PC-3 (cell line): ENCODE data around the gene CHAC1. TPM values are rescaled to one million over a fixed set of nuclear protein-coding genes. Genes with fewer than 3 reads are reported as not detected.

ENCODE experiments used
- ATAC-seq: fragments of 200-7000 bp; cut with Tn5 transposase; 2 replicates; pipeline ENCODE4 v1.9.1; 2020; ENCODE audit warnings: mild to moderate bottlenecking, moderate library complexity
- BruUV-seq: library from RNA; stranded (reverse); fragments of 400-500 nt; replicated peaks from 2 replicates; lab custom pipeline; 2021; lab: Mats Ljungman, UMichigan
- CTCF ChIA-PET: fragments of 300-600 bp; sonication (Branson Sonifier 250); formaldehyde crosslinking; loops from one replicate; lab custom pipeline; 2022; ENCODE audit warnings: antibody characterized with exemption; lab: Charles Lee
- POLR2A ChIA-PET: fragments of 300-600 bp; sonication (Branson Sonifier 250); formaldehyde crosslinking; loops from one replicate; lab custom pipeline; 2022; ENCODE audit warnings: antibody characterized with exemption; ENCODE audit not compliant: unreplicated experiment; lab: Charles Lee
- DNase-seq: peaks from one replicate; pipeline ENCODE4 v3.0.0-alpha.2; 2015
- H2AFZ ChIP-seq: fragments of 300-600 bp; sonication (generic); 2 replicates; pipeline ENCODE4 v1.6.0; 2016; ENCODE audit warnings: antibody characterized with exemption, low read length
- H3F3A ChIP-seq: fragments of 300-600 bp; sonication (generic); one replicate; pipeline ENCODE4 v1.6.0; 2017; ENCODE audit warnings: antibody characterized with exemption, low read length, control low read depth, mild to moderate bottlenecking; ENCODE audit not compliant: unreplicated experiment
- H3K27ac ChIP-seq: fragments of 300-600 bp; sonication (generic); 2 replicates; pipeline ENCODE4 v1.5.1; 2016; ENCODE audit warnings: mild to moderate bottlenecking, low read length
- H3K27me3 ChIP-seq: fragments of 300-600 bp; sonication (generic); 2 replicates; pipeline ENCODE4 v1.6.1; 2016; ENCODE audit warnings: low read length, mixed read lengths
- H3K36me3 ChIP-seq: fragments of 300-600 bp; sonication (generic); 2 replicates; pipeline ENCODE4 v1.6.1; 2016; ENCODE audit warnings: low read depth, mixed run types, low read length, mixed read lengths
- H3K4me1 ChIP-seq: fragments of 300-600 bp; sonication (generic); 2 replicates; pipeline ENCODE4 v1.5.1; 2016; ENCODE audit warnings: low read length; ENCODE audit not compliant: insufficient read depth
- H3K4me2 ChIP-seq: fragments of 300-600 bp; sonication (generic); 2 replicates; pipeline ENCODE4 v1.6.0; 2016; ENCODE audit warnings: low read length
- H3K4me3 ChIP-seq: fragments of 300-600 bp; sonication (generic); 2 replicates; pipeline ENCODE4 v1.5.1; 2016; ENCODE audit warnings: mild to moderate bottlenecking, low read length, mixed read lengths
- H3K79me2 ChIP-seq: fragments of 300-600 bp; sonication (generic); 2 replicates; pipeline ENCODE4 v1.6.1; 2017; ENCODE audit warnings: low read length, mixed read lengths
- H3K9ac ChIP-seq: fragments of 300-600 bp; sonication (generic); 2 replicates; pipeline ENCODE4 v1.6.0; 2016; ENCODE audit warnings: mild to moderate bottlenecking, low read length
- H3K9me2 ChIP-seq: fragments of 300-600 bp; sonication (generic); replicated peaks from 2 replicates; pipeline ENCODE4 v1.6.1; 2016; ENCODE audit warnings: mixed run types, low read length, mixed read lengths
- H3K9me3 ChIP-seq: fragments of 300-600 bp; sonication (generic); 2 replicates; pipeline ENCODE4 v1.6.1; 2016; ENCODE audit warnings: low read length, mixed read lengths
- H4K20me1 ChIP-seq: fragments of 300-600 bp; sonication (generic); 2 replicates; pipeline ENCODE4 v1.6.1; 2016; ENCODE audit warnings: low read length, mixed read lengths
- CTCF ChIP-seq: fragments of 300-600 bp; sonication (generic); conservative IDR thresholded peaks from 2 replicates; pipeline ENCODE4 v1.5.1; 2017; ENCODE audit warnings: antibody characterized with exemption, low read depth, mild to moderate bottlenecking, low read length
- EZH2 ChIP-seq: fragments of 300-600 bp; sonication (generic); IDR thresholded peaks from one replicate; pipeline ENCODE4 v1.6.1; 2017; ENCODE audit warnings: antibody characterized with exemption, mild to moderate bottlenecking, low read length; ENCODE audit not compliant: unreplicated experiment
- EZH2phosphoT487 ChIP-seq: fragments of 300-600 bp; sonication (generic); IDR thresholded peaks from 2 replicates; pipeline ENCODE4 v1.6.1; 2018; ENCODE audit warnings: mild to moderate bottlenecking, antibody characterized with exemption, low read length, borderline replicate concordance
- intact Hi-C: fragments of 100-400 bp; cut with micrococcal nuclease; formaldehyde crosslinking; loops from 2 replicates; pipeline ENCODE4 v1.9.0; 2023
- total RNA-seq: library from RNA; depleted of rRNA; stranded (reverse); fragments of >200 nt; gene quantifications from 2 replicates; pipeline ENCODE4 v1.2.3, GENCODE V29; 2014

Gene CHAC1
- total RNA-seq, 1 experiment from 2014 or later: 13.3 TPM

- ATAC-seq: no peak
- H3K9me2 ChIP-seq: no peaks in the 10 kb centered on the region
- intact Hi-C loops: no loop called here
- H3K4me2 ChIP-seq: no peak overlapping the region
- no peak for TF ChIP-seq EZH2phosphoT487
- no peak overlapping the region for H3K27ac ChIP-seq
- ChIA-PET CTCF (no interaction called here), POLR2A (interaction anchor here (0.6 kb wide), 1 partner anchor 15 kb away, joined by 3 read pairs; no protein-coding TSS in a partner anchor)
- H3K27me3 ChIP-seq: no peaks in the 10 kb centered on the region
- H3K9me3 ChIP-seq: no peaks in the 10 kb centered on the region
- peaks cover 23% of the 10 kb centered on the region for H3K4me1 ChIP-seq
- no peak for DNase-seq
- no peak overlapping the region for H2AFZ ChIP-seq
- H3K9ac ChIP-seq: no peak overlapping the region
- H3K4me3 ChIP-seq: no peak overlapping the region
- H3F3A ChIP-seq: no peaks in the 10 kb centered on the region
- no TSS peak for BruUV-seq
- H3K79me2 ChIP-seq: no peaks in the 10 kb centered on the region
- H4K20me1 ChIP-seq: no peaks in the 10 kb centered on the region
- no peaks in the 10 kb centered on the region for H3K36me3 ChIP-seq
Measured at GRCh38 chr15:40955930-40956540, 2.8 kb downstream of the CHAC1 start.

GRCh38 chr15:40956541-40956982, 3.3 kb downstream of the CHAC1 start:
- no peaks in the 10 kb centered on the region for H3K36me3 ChIP-seq
- BruUV-seq: no TSS peak
- peaks cover 26% of the 10 kb centered on the region for H3K4me1 ChIP-seq
- ATAC-seq: no peak
- intact Hi-C loops: no loop called here
- no peak overlapping the region for H3K27ac ChIP-seq
- ChIA-PET CTCF (no interaction called here), POLR2A (no interaction called here)
- no peaks in the 10 kb centered on the region for H3F3A ChIP-seq
- no peaks in the 10 kb centered on the region for H3K9me2 ChIP-seq
- no peak overlapping the region for H3K4me3 ChIP-seq
- H3K4me2 ChIP-seq: no peak overlapping the region
- no peaks in the 10 kb centered on the region for H3K27me3 ChIP-seq
- TF ChIP-seq EZH2phosphoT487: no peak
- no peak overlapping the region for H2AFZ ChIP-seq
- H3K9ac ChIP-seq: no peak overlapping the region
- DNase-seq: no peak
- no peaks in the 10 kb centered on the region for H3K9me3 ChIP-seq
- no peaks in the 10 kb centered on the region for H4K20me1 ChIP-seq
- no peaks in the 10 kb centered on the region for H3K79me2 ChIP-seq

- POLR2A ChIA-PET: no interaction called here
- no peak for TF ChIP-seq EZH2phosphoT487
- no peak for TF ChIP-seq CTCF
- no peak for TF ChIP-seq EZH2
- no peak overlapping the region for H2AFZ ChIP-seq
Measured at GRCh38 chr15:40957041-40957555, 3.8 kb downstream of the CHAC1 start.

More at GRCh38 chr15:40957041-40957555, 3.8 kb downstream of the CHAC1 start:
- Histone ChIP-seq H3K36me3 (no peaks in the 10 kb centered on the region), H3K4me2 (no peak overlapping the region), H3K27ac (no peak overlapping the region), H3K9me3 (no peaks in the 10 kb centered on the region), H3K9me2 (no peaks in the 10 kb centered on the region), H3K4me3 (no peak overlapping the region), H3K9ac (no peak overlapping the region), H3K27me3 (no peaks in the 10 kb centered on the region), H3F3A (no peaks in the 10 kb centered on the region), H3K79me2 (no peaks in the 10 kb centered on the region), H3K4me1 (peaks cover 26% of the 10 kb centered on the region), H4K20me1 (no peaks in the 10 kb centered on the region)
- intact Hi-C loops: no loop called here
- ATAC-seq (no peak), DNase-seq (no peak)
- CTCF ChIA-PET: interaction anchor here (0.6 kb wide), 1 partner anchor 15 kb away, joined by 3 read pairs; no protein-coding TSS in a partner anchor
- BruUV-seq: no TSS peak
